CD14-positive monocyte (primary cell): ENCODE results near the gene MERTK. TPM values are rescaled to one million over a fixed set of nuclear protein-coding genes. Genes with fewer than 3 reads are reported as not detected.
"Not testable (repeated sequence)": the region's sequence is repeated elsewhere in the genome, so short reads cannot be mapped to it uniquely, and the experiment has no call there.

Experiments used
- DNase-seq, 3 donors: peaks; one replicate each; pipeline ENCODE4 v3.0.0-alpha.2; 2011 to 2022
- H2AFZ ChIP-seq: 2 replicates; pipeline ENCODE4 v1.6.0; 2012; ENCODE audit warnings: mild to moderate bottlenecking, low read depth, low read length, inconsistent platforms; ENCODE audit not compliant: insufficient read depth, poor library complexity, severe bottlenecking
- H3K27ac ChIP-seq, 2 donors: 1 replicate in 1 of 2; 2 replicates in 1 of 2; pipeline ENCODE4 v1.5.1; 2012 to 2013; ENCODE audit warnings: low read length in 2 of 2, control low read depth in 1 of 2, inconsistent platforms in 1 of 2, low read depth in 1 of 2, mild to moderate bottlenecking in 1 of 2
- H3K27me3 ChIP-seq, 2 donors: one replicate each; pipeline versions ENCODE4 v1.6.0 to v1.6.1; 2011 to 2013; ENCODE audit warnings: low read length in 2 of 2; ENCODE audit not compliant: control insufficient read depth in 2 of 2, insufficient read depth in 2 of 2
- H3K36me3 ChIP-seq, 2 donors: replicated peaks in 1 of 2; 1 replicate in 1 of 2; 2 replicates in 1 of 2; pipeline versions ENCODE4 v1.5.1 to v1.6.1; 2012 to 2013; ENCODE audit warnings: low read length in 2 of 2, control low read depth in 1 of 2, inconsistent platforms in 1 of 2, mild to moderate bottlenecking in 1 of 2; ENCODE audit not compliant: insufficient read depth in 2 of 2, control insufficient read depth in 1 of 2
- H3K4me1 ChIP-seq, 2 donors: 1 replicate in 1 of 2; 2 replicates in 1 of 2; pipeline versions ENCODE4 v1.5.1 to v1.6.1; 2012 to 2013; ENCODE audit warnings: low read length in 2 of 2, control low read depth in 1 of 2, inconsistent platforms in 1 of 2, mild to moderate bottlenecking in 1 of 2, moderate library complexity in 1 of 2; ENCODE audit not compliant: insufficient read depth in 2 of 2, control insufficient read depth in 1 of 2
- H3K4me2 ChIP-seq: replicated peaks from 2 replicates; pipeline ENCODE3; 2012; ENCODE audit warnings: low read length, moderate library complexity, mild to moderate bottlenecking; ENCODE audit not compliant: poor library complexity, severe bottlenecking; ENCODE audit errors: extremely low read depth
- H3K4me3 ChIP-seq, 3 experiments: fragments of 200-600 bp in 1 of 3; sonication (generic) in 1 of 3; replicated peaks in 1 of 3; 1 replicate in 2 of 3; 2 replicates in 1 of 3; pipeline ENCODE4 v1.5.1; 2011 to 2013; ENCODE audit warnings: low read length in 3 of 3, mild to moderate bottlenecking in 3 of 3, control low read depth in 2 of 3, low read depth in 2 of 3, inconsistent platforms in 1 of 3, moderate library complexity in 1 of 3
- H3K79me2 ChIP-seq: 2 replicates; pipeline ENCODE4 v1.6.0; 2012; ENCODE audit warnings: mild to moderate bottlenecking, control low read depth, inconsistent platforms, low read length, moderate library complexity; ENCODE audit not compliant: insufficient read depth
- H3K9ac ChIP-seq: 2 replicates; pipeline ENCODE4 v1.6.0; 2017; ENCODE audit warnings: low read length, mild to moderate bottlenecking; ENCODE audit not compliant: insufficient read depth, poor library complexity, severe bottlenecking
- H3K9me3 ChIP-seq, 2 donors: replicated peaks in 1 of 2; 1 replicate in 1 of 2; 2 replicates in 1 of 2; pipeline versions ENCODE4 v1.5.1 to v1.6.1; 2012 to 2013; ENCODE audit warnings: low read length in 2 of 2, control low read depth in 1 of 2; ENCODE audit not compliant: control insufficient read depth in 1 of 2, insufficient read depth in 1 of 2
- H4K20me1 ChIP-seq: 2 replicates; pipeline ENCODE4 v1.6.0; 2012; ENCODE audit warnings: mild to moderate bottlenecking, low read length, control low read depth, moderate library complexity; ENCODE audit not compliant: insufficient read depth
- H3K27ac Mint-ChIP-seq, 7 donors: one replicate each; pipeline ENCODE4 v1.8.0; 2020; ENCODE audit warnings: mild to moderate bottlenecking in 7 of 7, mixed read lengths in 7 of 7, moderate library complexity in 6 of 7, inconsistent platforms in 2 of 7
- H3K27me3 Mint-ChIP-seq, 3 donors: one replicate each; pipeline ENCODE4 v1.8.0; 2021 to 2022; ENCODE audit warnings: low read depth in 3 of 3, mild to moderate bottlenecking in 3 of 3, mixed read lengths in 3 of 3, moderate library complexity in 3 of 3, inconsistent platforms in 1 of 3
- H3K36me3 Mint-ChIP-seq, 2 donors: one replicate each; pipeline ENCODE4 v1.8.0; 2020; ENCODE audit warnings: mixed read lengths in 2 of 2, inconsistent platforms in 1 of 2, mild to moderate bottlenecking in 1 of 2
- H3K4me1 Mint-ChIP-seq: one replicate; pipeline ENCODE4 v1.8.0; 2020; ENCODE audit warnings: mild to moderate bottlenecking, mixed read lengths
- H3K4me3 Mint-ChIP-seq, 2 donors: one replicate each; pipeline ENCODE4 v1.8.0; 2020; ENCODE audit warnings: mild to moderate bottlenecking in 2 of 2, mixed read lengths in 2 of 2, moderate library complexity in 1 of 2
- H3K9me3 Mint-ChIP-seq, 7 donors: one replicate each; pipeline ENCODE4 v1.8.0; 2020 to 2022; ENCODE audit warnings: mixed read lengths in 7 of 7, mild to moderate bottlenecking in 6 of 7, moderate library complexity in 6 of 7, inconsistent platforms in 2 of 7
- CTCF ChIP-seq: fragments of 200-600 bp; IDR thresholded peaks from one replicate; pipeline ENCODE4 v1.8.0; 2022; ENCODE audit warnings: antibody characterized with exemption, mild to moderate bottlenecking
- WGBS: methylation state at CpG from one replicate; pipeline ENCODE4 v1.1.5; 2013; ENCODE audit warnings: missing lambda C conversion rate; ENCODE audit not compliant: insufficient coverage; 5-methylcytosine and 5-hydroxymethylcytosine counted together
- intact Hi-C, 2 donors: fragments of 100-400 bp; cut with micrococcal nuclease; formaldehyde crosslinking; loops; one replicate each; pipeline versions ENCODE4 v1.15.0 to v1.15.1; 2023
- polyA plus RNA-seq, 3 donors: library from polyadenylated mRNA; depleted of rRNA in 1 of 3; unstranded in 2 of 3; stranded (reverse) in 1 of 3; fragments of 300-500 nt in 2 of 3; fragments of >200 nt in 1 of 3; fragmentation: Illumina TruSeq in 2 of 3; gene quantifications; 1 replicate in 2 of 3; 2 replicates in 1 of 3; pipeline ENCODE4 v1.2.3, GENCODE V29; 2012 to 2021

The MERTK gene
- polyA plus RNA-seq, 3 donors = 4.1 to 17.0 (median 4.2) TPM

DNA sequence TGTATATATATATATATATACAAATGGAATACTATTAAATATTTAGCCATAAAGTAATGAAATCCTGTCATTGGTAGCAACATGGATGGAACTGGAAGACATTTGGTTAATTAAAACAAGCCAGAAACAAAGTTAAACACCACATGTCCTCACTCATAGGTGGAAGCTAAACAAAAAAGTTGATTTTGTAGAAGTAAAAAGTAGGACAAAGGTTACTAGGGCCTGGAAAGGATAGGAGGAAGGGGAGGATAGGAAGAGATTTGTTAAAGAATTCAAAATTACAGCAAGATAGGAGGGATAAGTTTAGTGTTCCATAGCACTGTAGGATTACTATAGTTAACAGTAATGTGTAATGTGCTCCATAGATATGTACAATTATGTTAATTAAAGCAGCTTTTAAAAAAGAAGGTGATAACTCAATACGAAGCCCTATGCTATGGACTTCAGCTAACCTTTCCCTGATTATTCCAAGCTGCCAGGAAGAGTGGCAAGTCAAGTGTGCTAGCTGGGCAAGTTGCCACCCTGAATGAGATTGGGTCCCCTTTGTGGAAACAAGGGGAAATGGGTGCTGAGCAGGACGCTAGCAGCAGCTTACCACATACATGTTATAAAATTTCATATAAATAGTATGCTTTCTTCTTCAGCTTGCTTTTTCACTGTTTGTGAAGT lies 12.3 kb downstream of the MERTK start:
- H3K27ac Mint-ChIP-seq = peak overlapping the region in 2 of 7 donors; percentile 4 to 31
- intact Hi-C loops = no loop called here

GRCh38 chr2:111911295-111911977 lies 13.0 kb downstream of the MERTK start:
- H3K27ac ChIP-seq, H3K4me2 ChIP-seq, H3K4me3 Mint-ChIP-seq, H3K79me2 ChIP-seq, H3K9ac ChIP-seq, H3K27me3 Mint-ChIP-seq, H3K27me3 ChIP-seq, H2AFZ ChIP-seq, DNase-seq, H3K9me3 ChIP-seq, H3K36me3 Mint-ChIP-seq, H3K4me3 ChIP-seq, H3K36me3 ChIP-seq, intact Hi-C loops, H3K9me3 Mint-ChIP-seq: not testable (repeated sequence)
- Mint-ChIP-seq H3K27ac (peak overlapping the region in 2 of 7 donors; percentile 4 to 52), H3K4me1 (peaks cover 27% of the 10 kb centered on the region)
- peaks cover 10 to 15% of the 10 kb centered on the region in 2 donors for H3K4me1 ChIP-seq
- 100% methylated on average over 1 of the region's 7 CpGs for WGBS
- H4K20me1 ChIP-seq = peaks cover 16% of the 10 kb centered on the region

More for the DNA sequence above, 12.3 kb downstream of the MERTK start:
- Mint-ChIP-seq H3K9me3 (no peaks in the 10 kb centered on the region), H3K4me3 (no peak overlapping the region), H3K36me3 (no peaks in the 10 kb centered on the region), H3K27me3 (no peaks in the 10 kb centered on the region), H3K4me1 (peaks cover 34% of the 10 kb centered on the region)
- Histone ChIP-seq H3K4me1 (peaks cover 16 to 22% of the 10 kb centered on the region in 2 donors), H3K27me3 (no peaks in the 10 kb centered on the region), H3K9ac (no peak overlapping the region), H2AFZ (no peak overlapping the region), H4K20me1 (peaks cover 20% of the 10 kb centered on the region), H3K27ac (no peak overlapping the region), H3K79me2 (no peaks in the 10 kb centered on the region), H3K4me3 (no peak overlapping the region), H3K4me2 (no peak overlapping the region), H3K36me3 (no peaks in the 10 kb centered on the region), H3K9me3 (no peaks in the 10 kb centered on the region)
- no peak for TF ChIP-seq CTCF
- DNase-seq = no peak
- no CpG with 5 or more reads among the region's 2 CpGs for WGBS
